Ishikawa (cell line): ENCODE measurements around the gene ONECUT1.

Experiments used
- CEBPB ChIP-seq: IDR thresholded peaks from 2 replicates; pipeline ENCODE4 v1.6.1; 2012
- CREB1 ChIP-seq: IDR thresholded peaks from 2 replicates; pipeline ENCODE4 v1.6.1; 2012; ENCODE audit warnings: low read depth
- EGR1 ChIP-seq: IDR thresholded peaks from 2 replicates; pipeline ENCODE4 v1.6.1; 2012
- EP300 ChIP-seq: IDR thresholded peaks from 2 replicates; pipeline ENCODE4 v1.6.1; 2012; ENCODE audit warnings: borderline replicate concordance
- FOXM1 ChIP-seq: IDR thresholded peaks from 2 replicates; pipeline ENCODE4 v1.6.1; 2012; ENCODE audit warnings: low read depth, borderline replicate concordance
- MAX ChIP-seq: IDR thresholded peaks from 2 replicates; pipeline ENCODE4 v1.6.1; 2012
- NFIC ChIP-seq: IDR thresholded peaks from 2 replicates; pipeline ENCODE4 v1.6.1; 2012
- RAD21 ChIP-seq: IDR thresholded peaks from 2 replicates; pipeline ENCODE4 v1.6.1; 2012; ENCODE audit warnings: low read depth
- REST ChIP-seq: IDR thresholded peaks from 2 replicates; pipeline ENCODE4 v1.6.1; 2012; ENCODE audit warnings: low read depth, mild to moderate bottlenecking
- TAF1 ChIP-seq: IDR thresholded peaks from 2 replicates; pipeline ENCODE4 v1.6.1; 2012; ENCODE audit warnings: low read depth, mild to moderate bottlenecking
- TCF12 ChIP-seq: IDR thresholded peaks from 2 replicates; pipeline ENCODE4 v1.6.1; 2012; ENCODE audit warnings: low read depth
- TEAD4 ChIP-seq: IDR thresholded peaks from 2 replicates; pipeline ENCODE4 v1.6.1; 2012
- USF1 ChIP-seq: IDR thresholded peaks from 2 replicates; pipeline ENCODE4 v1.6.1; 2012
- YY1 ChIP-seq: IDR thresholded peaks from 2 replicates; pipeline ENCODE4 v1.6.1; 2012; ENCODE audit warnings: low read depth
- ZBTB7A ChIP-seq: IDR thresholded peaks from 2 replicates; pipeline ENCODE4 v1.6.1; 2012; ENCODE audit warnings: low read depth

Gene ONECUT1

GRCh38 chr15:52730594-52730993 is 59.5 kb downstream of the ONECUT1 start:
- TF ChIP-seq MAX (no peak), YY1 (no peak), USF1 (no peak), RAD21 (no peak), EP300 (no peak), TEAD4 (no peak), REST (no peak), CREB1 (no peak), CEBPB (no peak), TCF12 (no peak), FOXM1 (no peak)

- TF ChIP-seq ZBTB7A: no peak
- TF ChIP-seq TEAD4: no peak
- TF ChIP-seq EP300: no peak
- TF ChIP-seq YY1: no peak
- TF ChIP-seq FOXM1: no peak
- no peak for TF ChIP-seq REST
- TF ChIP-seq MAX: no peak
- no peak for TF ChIP-seq RAD21
- TF ChIP-seq TCF12: no peak
- TF ChIP-seq TAF1: no peak
- TF ChIP-seq NFIC: no peak
- no peak for TF ChIP-seq USF1
- no peak for TF ChIP-seq EGR1
- no peak for TF ChIP-seq CEBPB
- TF ChIP-seq CREB1: no peak
Measured at GRCh38 chr15:52730173-52730572, 60.0 kb downstream of the ONECUT1 start.

GRCh38 chr15:52728899-52729298 is 61.2 kb downstream of the ONECUT1 start:
- TF ChIP-seq EP300 (no peak), TCF12 (no peak), EGR1 (no peak), MAX (no peak), YY1 (no peak), REST (no peak), TEAD4 (no peak), RAD21 (no peak), FOXM1 (no peak), NFIC (no peak), TAF1 (no peak), USF1 (no peak), CEBPB (no peak), ZBTB7A (no peak), CREB1 (no peak)

- TF ChIP-seq YY1: no peak
- no peak for TF ChIP-seq TCF12
- no peak for TF ChIP-seq CREB1
- no peak for TF ChIP-seq MAX
- TF ChIP-seq EP300: no peak
- no peak for TF ChIP-seq REST
- TF ChIP-seq RAD21: no peak
- no peak for TF ChIP-seq TEAD4
Measured at GRCh38 chr15:52727815-52728214, 62.3 kb downstream of the ONECUT1 start.
